ENCODE results near the gene GRIP2.

GRCh38 chr3:14554715-14555114, 14.6 kb upstream of the GRIP2 start:
- TF ChIP-seq MYC (IDR thresholded peaks at IDR 0.05; ENCODE audit: low read depth, low read length) (no peak), CTCF (IDR thresholded peaks at IDR 0.05; ENCODE audit: extremely low read depth in 1 of 2, insufficient read depth in 1 of 2, low read depth in 1 of 2, low read length in 2 of 2) (no peak), POLR2A (IDR thresholded peaks at IDR 0.05; ENCODE audit: low read depth, low read length) (no peak), EZH2 (IDR thresholded peaks at IDR 0.05; ENCODE audit: borderline replicate concordance, low read depth, low read length, severe bottlenecking) (no peak), POLR2AphosphoS5 (IDR thresholded peaks at IDR 0.05; ENCODE audit: insufficient read depth, low read depth, low read length) (no peak)

All from endothelial cell of umbilical vein (primary cell).